GM19468 (cell line): ENCODE results near the gene TIMM10.

Experiments
- ATAC-seq: cut with Tn5 transposase; IDR thresholded peaks from one replicate; pipeline ENCODE4 v1.9.1; 2021; ENCODE audit warnings: mild to moderate bottlenecking, moderate library complexity, moderate number of reproducible peaks; ENCODE audit not compliant: unreplicated experiment; ENCODE audit errors: extremely low read depth

Gene TIMM10

DNA sequence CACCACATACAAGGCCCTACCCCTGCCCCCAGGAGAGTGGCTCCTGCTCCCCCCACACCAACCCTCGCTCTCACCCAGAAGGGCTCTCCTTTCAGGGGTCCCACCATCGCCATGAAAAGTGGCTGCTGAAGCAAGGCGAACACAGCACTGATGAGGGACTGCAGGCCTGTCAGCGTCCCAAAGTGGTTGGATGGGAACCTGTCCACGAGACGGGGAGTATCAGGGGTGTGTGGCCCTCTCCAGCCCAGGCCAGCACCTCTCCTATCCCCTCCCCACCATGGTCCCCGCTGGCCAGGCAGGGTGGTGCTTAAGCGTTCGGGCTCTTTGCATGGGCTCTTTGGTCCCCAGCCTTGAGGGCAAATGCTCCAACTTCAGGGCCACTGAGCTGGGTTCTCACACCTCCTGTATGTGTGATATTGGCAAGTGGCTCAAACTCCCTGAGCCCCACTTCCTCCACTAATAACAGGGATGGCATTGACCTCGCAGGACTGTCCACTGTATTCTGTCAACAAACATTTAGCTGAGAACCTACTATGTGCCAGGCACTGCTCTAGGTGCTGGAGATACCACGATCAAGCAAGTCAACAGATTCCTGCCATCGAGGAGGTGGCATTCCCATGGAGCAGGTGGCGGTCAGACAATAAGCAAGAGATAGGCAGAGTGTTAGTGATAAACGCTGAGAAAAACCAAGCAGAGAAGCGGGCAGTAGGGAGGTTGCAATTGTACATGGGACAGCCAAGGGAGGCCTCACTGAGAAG lies 43.4 kb downstream of the TIMM10 start:
- no peak for ATAC-seq

DNA sequence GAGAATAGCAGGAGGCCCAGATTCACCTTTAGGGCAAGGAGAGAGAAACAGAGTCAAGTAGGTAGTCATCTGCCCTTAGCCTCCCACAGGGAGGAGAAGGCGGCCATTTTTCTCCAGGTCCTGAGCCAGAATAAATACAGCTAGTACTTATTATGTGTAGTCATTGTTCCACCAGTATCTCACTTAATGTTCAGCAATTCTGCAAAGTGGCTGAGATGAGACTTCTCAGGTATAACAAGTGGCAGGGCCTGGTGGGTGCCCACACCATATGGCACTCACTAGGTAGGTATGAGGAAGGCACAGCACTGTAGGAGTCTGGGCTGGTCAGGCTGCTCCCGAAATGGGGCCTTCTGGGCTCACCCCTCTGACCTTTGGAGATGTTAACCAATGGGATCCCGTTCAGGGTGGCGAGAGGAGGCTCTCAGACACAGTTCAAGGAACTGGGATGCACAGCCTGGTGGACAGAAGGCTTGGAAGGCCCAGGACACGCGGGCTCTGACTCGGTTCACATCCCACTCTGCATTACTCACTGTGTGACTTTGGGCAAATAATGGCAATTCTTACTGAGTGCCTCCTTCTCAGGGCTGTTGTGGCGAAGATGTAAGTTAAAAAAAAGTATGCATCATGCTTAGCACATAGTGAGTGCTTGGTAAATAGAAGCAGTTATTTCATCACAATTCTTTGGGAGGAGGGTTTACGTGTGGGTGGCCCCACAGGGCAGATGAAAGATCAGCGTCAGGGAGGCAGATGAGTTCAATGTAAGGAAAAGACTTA lies 45.1 kb downstream of the TIMM10 start:
- ATAC-seq: no peak

DNA sequence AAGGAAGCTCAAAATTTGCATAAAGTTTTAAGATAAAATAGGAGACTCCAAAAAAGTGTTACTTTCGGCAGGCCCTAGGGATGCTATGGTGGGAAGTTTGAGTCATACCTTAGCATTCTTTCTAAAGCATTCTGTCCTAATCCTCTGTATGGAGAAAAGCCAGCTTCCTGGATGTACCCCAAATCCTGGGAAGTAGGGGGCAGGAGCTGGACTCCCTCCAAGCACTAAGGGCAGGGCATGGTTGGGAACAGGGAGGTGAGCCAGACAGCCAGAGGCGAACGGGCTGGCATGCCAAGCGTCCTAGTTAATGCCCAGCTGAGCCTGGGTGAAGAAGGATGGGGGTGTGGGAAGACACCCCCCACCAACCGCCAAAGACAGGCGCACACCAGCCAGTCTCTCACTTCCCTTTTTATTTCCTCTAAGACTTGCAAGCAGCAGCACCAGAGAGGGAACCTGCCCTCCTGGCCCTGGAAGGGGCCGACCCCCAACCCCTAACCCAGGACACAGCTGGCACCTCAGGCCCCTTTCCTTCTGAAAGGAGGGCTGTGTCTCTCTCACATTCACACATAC lies 46.3 kb downstream of the TIMM10 start:
- ATAC-seq: no peak

DNA sequence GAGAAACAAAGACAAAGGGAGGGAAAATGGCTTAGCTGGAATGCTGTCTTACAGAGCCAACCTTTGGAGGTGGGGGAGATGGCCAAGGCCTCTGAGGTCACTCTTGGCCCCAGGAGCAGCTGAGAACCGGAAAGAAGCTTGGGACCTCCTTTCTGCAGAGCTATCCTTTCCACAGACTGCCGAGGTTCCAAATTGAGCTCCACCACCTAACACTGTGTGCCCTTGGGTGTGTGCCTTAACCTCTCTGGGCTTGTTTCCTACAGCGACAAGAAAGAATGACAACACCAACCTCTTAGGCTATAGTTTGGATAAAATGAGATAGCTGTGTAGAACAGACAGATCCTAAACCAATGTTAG lies 47.0 kb downstream of the TIMM10 start:
- ATAC-seq: no peak

DNA sequence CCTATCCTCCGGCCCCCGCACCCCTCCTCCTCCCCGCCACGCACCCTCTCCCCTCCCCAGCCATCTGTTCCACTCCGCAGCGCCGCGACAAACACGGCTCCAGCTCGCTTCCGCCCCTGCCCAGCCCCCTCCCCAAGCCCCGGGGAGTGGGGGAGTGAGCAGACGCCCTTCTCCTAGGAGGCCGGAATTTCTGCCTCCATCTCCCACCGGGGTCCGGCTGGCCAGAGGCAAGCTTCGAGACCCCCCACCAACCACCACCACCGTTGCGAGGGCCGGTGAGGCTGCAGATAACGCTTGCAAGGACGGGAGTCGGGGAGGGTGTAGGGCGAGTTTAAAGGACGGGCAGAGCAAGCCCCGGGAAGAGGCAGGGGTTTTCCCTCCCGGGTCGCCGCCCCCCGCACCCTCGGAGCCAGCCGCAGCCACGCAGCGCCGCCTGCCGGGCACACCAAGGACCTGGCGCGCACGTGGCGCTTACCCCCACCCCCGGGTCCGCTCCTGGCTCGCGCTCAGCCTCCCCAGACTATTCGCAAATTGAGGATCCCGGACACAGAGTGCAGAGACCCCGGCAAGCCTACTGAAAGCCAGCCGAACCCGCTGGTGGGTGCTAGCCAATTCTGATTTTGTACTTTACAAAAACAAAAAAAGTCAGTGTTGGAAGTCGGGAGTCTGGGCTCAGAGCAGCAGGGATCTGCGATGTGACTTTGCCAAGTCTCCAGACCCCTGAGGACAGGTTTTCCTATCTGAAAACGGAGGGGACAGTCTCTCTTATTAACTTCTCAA lies 47.6 kb downstream of the TIMM10 start:
- ATAC-seq: no peak

DNA sequence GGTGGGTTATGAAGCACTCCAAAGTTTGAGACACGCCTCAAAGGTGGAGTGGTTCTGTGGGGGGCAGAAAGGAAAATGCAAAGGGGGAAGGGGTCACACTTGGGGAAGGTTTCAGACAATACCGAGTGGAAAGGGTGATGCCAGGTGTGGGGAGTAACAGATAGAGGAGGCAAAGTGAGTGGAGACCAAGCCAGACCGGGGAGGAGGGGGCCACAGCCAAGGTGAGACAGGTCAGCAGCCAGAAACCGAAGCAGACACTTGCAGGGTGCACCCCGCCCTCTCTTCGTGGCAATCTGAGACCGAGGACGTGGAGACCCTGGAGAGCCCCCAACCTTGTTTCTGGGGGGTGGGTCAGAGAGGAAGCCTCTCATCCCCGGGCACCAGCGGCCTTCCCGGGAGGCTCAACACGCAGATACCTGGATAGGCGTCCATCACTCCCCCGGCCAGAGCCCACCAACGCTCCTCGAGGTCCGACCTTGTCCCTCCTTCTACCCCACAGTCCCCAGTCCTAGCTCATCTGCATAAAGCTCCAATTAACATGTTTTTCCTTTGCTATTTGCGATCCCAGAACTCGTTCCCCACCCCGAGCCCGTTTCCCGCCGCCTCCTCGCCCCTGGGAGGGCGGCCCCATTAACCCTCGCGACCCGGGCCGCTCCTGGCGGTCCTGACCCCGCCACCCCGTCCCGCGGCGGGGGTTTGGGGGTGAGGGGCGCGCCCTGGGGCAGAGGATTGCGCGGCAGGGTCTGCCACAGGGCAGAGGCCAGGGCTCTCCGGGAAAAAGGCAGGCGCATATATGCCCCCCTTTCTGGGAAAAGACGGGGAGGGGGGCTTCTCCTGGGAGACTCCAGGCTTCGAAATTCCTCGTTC lies 48.4 kb downstream of the TIMM10 start:
- no peak for ATAC-seq

DNA sequence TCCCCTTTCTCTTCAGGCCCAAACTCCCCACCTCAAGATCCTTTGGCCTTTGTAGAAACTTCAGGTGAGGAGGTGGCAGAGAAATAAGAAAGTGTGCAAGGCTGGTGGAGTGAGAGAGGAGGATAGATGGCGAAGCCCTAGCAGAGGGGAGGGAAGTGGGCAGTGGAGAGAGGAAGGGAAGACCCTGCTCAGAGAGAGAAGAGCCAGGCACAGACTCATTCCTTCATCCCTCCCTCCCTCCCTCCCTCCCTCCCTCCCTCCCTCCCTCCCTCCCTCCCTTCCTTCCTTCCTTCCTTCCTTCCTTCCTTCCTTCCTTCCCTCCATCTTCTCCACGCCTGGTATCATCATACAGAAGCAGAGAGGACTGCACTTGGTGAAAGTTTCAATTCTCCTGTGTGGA lies 49.2 kb downstream of the TIMM10 start:
- no peak for ATAC-seq

DNA sequence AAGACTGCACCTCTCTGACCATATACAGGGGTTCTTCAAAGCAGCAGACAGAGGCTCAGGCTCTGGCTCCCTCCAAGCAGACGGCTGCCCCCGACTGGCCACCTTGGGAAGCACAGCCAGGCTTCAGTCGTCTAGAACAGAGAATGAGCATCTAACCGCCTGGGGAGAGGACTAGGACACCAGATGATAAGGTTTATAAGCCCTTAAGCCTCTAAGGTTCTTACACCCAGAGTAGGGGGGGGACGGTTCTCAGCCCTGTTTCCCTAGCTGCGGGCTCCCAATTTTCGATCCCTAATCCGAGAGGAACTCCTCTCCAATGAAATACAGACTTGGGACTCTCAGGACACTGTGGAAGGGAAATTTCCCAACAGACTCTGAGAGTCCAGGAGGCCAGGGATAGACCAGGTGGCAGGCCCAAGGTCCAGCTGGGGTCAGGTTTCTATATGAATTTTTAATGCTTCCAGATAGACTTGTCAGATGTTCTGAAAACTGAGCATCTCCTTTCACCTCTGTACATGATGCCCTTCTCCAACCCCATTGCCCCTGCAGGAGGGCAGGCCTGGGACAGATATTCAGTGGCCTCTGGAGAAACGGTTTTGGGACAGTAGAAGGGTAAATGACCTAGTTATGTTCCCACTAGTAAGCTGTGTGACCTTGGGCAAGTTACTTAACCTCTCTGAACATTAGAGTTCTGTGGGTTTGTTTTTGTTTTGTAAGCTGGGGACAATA lies 50.0 kb downstream of the TIMM10 start:
- ATAC-seq: no peak

DNA sequence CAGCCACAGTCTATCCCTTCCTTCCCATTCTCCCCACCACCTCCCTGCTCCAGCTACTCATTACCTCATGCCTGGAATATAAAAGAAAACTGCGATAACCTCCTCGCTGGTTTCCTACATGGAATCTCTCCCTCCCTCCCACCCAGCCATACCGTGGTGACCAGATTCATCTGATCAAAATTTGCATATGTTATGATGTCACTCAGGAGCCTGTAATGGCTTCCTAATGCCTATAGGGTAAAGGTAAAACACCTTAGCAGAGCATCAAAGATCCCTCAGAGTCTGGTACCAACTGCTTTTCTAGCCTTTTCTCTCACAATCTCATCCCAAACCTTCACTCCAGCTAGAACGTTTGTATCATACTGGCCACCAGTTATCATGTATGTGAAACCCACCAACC lies 50.6 kb downstream of the TIMM10 start:
- ATAC-seq: no peak

DNA sequence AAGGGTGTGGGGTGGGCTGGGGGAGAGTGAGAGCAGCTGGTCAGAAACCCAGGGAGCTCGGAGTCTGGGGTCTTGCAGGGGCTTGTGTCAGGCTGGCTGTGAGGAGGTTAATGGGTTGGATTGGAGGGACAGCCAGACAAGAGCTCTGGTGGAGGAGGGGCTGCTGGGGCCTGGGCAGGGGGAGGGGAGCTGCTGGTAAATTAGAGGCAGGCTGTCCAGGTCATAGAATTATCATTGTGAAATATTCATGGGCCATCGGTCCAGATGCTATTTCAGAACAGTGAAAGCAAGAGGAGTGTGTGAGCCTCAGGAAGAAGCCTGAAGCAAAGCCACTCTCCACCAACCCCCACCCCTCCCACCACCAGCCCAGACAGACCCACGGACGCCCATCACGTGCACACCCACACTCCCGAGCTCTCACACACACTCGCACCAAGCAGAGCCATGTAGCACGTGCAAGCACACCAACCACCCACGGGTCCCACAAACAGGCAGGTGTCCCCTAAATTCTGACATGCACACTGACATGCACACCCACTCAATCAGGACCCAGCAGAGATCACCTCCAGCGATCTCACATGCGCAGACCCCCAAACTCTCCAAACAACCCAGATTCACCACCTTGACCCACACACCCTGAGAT lies 51.4 kb downstream of the TIMM10 start:
- no peak for ATAC-seq
